Naive thymus-derived CD4-positive, alpha-beta T cell (primary cell): ENCODE results near the gene PALLD. TPM values are rescaled to one million over a fixed set of nuclear protein-coding genes. Genes with fewer than 3 reads are reported as not detected.

Experiments used
- ATAC-seq: fragments of 150-1000 bp; cut with Tn5 transposase; 2 replicates; pipeline ENCODE4 v1.10.0; 2021; ENCODE audit warnings: mild to moderate bottlenecking, moderate library complexity
- CTCF ChIA-PET: fragments of 350-600 bp; sonication (Branson Sonifier 250); formaldehyde crosslinking; loops from one replicate; lab custom pipeline; 2021; ENCODE audit warnings: antibody characterized with exemption; lab: Charles Lee
- POLR2A ChIA-PET: fragments of 350-600 bp; sonication (Branson Sonifier 250); formaldehyde crosslinking; loops from one replicate; lab custom pipeline; 2021; ENCODE audit warnings: antibody characterized with exemption, inconsistent platforms; lab: Charles Lee
- DNase-seq, 9 donors: peaks; one replicate each; pipeline versions ENCODE4 v3.0.0 to v3.0.0-alpha.2; 2020 to 2022; ENCODE audit warnings: mixed read lengths in 1 of 9
- H3K27ac ChIP-seq: one replicate; pipeline ENCODE4 v1.7.0; 2013; ENCODE audit warnings: mild to moderate bottlenecking, low read depth, low read length, moderate library complexity
- H3K27me3 ChIP-seq, 2 donors: one replicate each; pipeline ENCODE4 v1.7.0; 2013; ENCODE audit warnings: low read length in 2 of 2, mild to moderate bottlenecking in 2 of 2, moderate library complexity in 2 of 2; ENCODE audit not compliant: control insufficient read depth in 2 of 2, insufficient read depth in 2 of 2
- H3K36me3 ChIP-seq, 3 experiments: 1 replicate in 2 of 3; 2 replicates in 1 of 3; pipeline ENCODE4 v1.7.0; 2013; ENCODE audit warnings: low read length in 3 of 3, mild to moderate bottlenecking in 3 of 3, moderate library complexity in 1 of 3; ENCODE audit not compliant: insufficient read depth in 3 of 3, control insufficient read depth in 2 of 3
- H3K4me1 ChIP-seq, 2 donors: one replicate each; pipeline ENCODE4 v1.7.0; 2013; ENCODE audit warnings: low read length in 2 of 2, mild to moderate bottlenecking in 2 of 2, moderate library complexity in 1 of 2; ENCODE audit not compliant: control insufficient read depth in 2 of 2, insufficient read depth in 2 of 2
- H3K4me3 ChIP-seq: 2 replicates; pipeline ENCODE4 v1.7.0; 2013; ENCODE audit warnings: mild to moderate bottlenecking, low read length
- H3K9me3 ChIP-seq, 3 experiments: 1 replicate in 2 of 3; 2 replicates in 1 of 3; pipeline ENCODE4 v1.7.0; 2013; ENCODE audit warnings: low read length in 3 of 3; ENCODE audit not compliant: control insufficient read depth in 2 of 3
- H3K27ac Mint-ChIP-seq, 9 donors: one replicate each; pipeline ENCODE4 v1.8.0; 2020 to 2022; ENCODE audit warnings: mixed read lengths in 9 of 9, mild to moderate bottlenecking in 8 of 9, moderate library complexity in 5 of 9, inconsistent platforms in 2 of 9
- H3K27me3 Mint-ChIP-seq, 5 donors: one replicate each; pipeline ENCODE4 v1.8.0; 2021 to 2022; ENCODE audit warnings: mixed read lengths in 5 of 5, mild to moderate bottlenecking in 1 of 5
- H3K36me3 Mint-ChIP-seq, 5 donors: one replicate each; pipeline ENCODE4 v1.8.0; 2020 to 2022; ENCODE audit warnings: mixed read lengths in 5 of 5, mild to moderate bottlenecking in 3 of 5, inconsistent platforms in 1 of 5
- H3K4me1 Mint-ChIP-seq, 7 donors: one replicate each; pipeline ENCODE4 v1.8.0; 2020 to 2022; ENCODE audit warnings: mixed read lengths in 7 of 7, mild to moderate bottlenecking in 3 of 7, inconsistent platforms in 1 of 7
- H3K4me3 Mint-ChIP-seq, 10 donors: one replicate each; pipeline ENCODE4 v1.8.0; 2020 to 2022; ENCODE audit warnings: mild to moderate bottlenecking in 10 of 10, mixed read lengths in 10 of 10, moderate library complexity in 6 of 10, inconsistent platforms in 2 of 10
- H3K9me3 Mint-ChIP-seq, 11 donors: one replicate each; pipeline ENCODE4 v1.8.0; 2020 to 2022; ENCODE audit warnings: mixed read lengths in 11 of 11, mild to moderate bottlenecking in 4 of 11, inconsistent platforms in 1 of 11, moderate library complexity in 1 of 11
- intact Hi-C, 2 donors: fragments of 100-400 bp; cut with micrococcal nuclease; formaldehyde crosslinking; loops; one replicate each; pipeline ENCODE4 v1.15.1; 2023
- polyA plus RNA-seq, 2 donors: library from polyadenylated mRNA; unstranded; fragments of 300-500 nt; fragmentation: Illumina TruSeq; gene quantifications; one replicate each; pipeline ENCODE4 v1.2.3, GENCODE V29; 2021
- total RNA-seq, 6 experiments: library from RNA in 5 of 6; stranded (reverse) in 5 of 6; gene quantifications; 1 replicate in 5 of 6; 2 replicates in 1 of 6; pipeline ENCODE4 v1.2.3 and lab custom pipeline; 2021 to 2026

Gene PALLD
- total and polyA plus RNA-seq, 7 experiments from 2014 or later, result 0.51 to 11.9 (median 0.76) TPM

DNA sequence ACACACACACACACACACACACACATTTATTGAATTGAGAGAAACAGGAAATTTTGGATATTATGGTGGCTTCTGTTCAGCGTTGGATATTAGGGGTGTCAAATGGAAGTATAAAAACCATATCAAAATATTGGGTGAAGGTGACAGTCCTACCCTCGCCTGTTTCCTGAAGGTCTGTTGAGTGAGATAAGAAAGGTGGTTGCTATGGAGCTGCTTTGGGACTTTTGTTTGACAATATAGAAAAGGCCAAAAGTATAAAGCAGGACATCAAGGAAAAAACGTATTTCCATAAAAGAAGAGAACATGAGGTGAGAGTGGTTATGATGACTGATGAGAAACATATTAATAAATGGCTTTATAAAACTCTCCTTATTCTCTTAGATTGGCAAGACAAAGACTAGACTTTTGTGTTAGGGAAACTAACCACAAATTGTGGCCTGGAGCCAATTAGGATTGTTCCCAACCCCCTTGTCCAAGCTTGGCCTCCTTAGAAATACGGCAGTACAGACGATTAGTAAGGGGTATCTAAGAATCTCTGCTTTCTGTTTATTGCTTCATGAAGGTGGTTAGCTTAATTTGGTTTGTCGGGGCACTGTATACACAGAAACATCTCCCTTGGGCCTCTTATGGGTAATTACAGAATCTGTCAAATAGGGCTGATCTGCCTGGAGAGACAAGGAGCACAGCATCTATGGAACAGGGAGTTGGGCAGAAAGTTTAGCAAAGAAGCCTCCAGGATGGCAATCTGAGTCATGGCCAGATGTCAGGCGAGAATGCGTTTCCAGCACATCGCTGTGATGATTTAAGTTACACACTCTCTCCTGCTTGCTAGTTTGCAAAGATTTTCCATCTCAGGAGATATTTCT lies 315.2 kb downstream of the PALLD start:
- no peaks in the 10 kb centered on the region for H3K27me3 ChIP-seq
- CTCF ChIA-PET, result no interaction called here
- POLR2A ChIA-PET, result no interaction called here
- Mint-ChIP-seq H3K4me1 (peaks cover 0 to 7% (median 5%) of the 10 kb centered on the region in 7 donors), H3K27me3 (peaks cover 24 to 41% (median 34%) of the 10 kb centered on the region in 5 donors), H3K36me3 (no peaks in the 10 kb centered on the region), H3K27ac (peak overlapping the region in 1 of 9 donors; percentile 7), H3K9me3 (no peaks in the 10 kb centered on the region), H3K4me3 (no peak overlapping the region)
- ATAC-seq, result no peak
- no peak for DNase-seq
- no peaks in the 10 kb centered on the region for H3K9me3 ChIP-seq
- no peaks in the 10 kb centered on the region for H3K4me1 ChIP-seq
- H3K4me3 ChIP-seq, result no peak overlapping the region
- H3K36me3 ChIP-seq, result no peaks in the 10 kb centered on the region
- H3K27ac ChIP-seq, result no peak overlapping the region
- intact Hi-C loops, result no loop called here

DNA sequence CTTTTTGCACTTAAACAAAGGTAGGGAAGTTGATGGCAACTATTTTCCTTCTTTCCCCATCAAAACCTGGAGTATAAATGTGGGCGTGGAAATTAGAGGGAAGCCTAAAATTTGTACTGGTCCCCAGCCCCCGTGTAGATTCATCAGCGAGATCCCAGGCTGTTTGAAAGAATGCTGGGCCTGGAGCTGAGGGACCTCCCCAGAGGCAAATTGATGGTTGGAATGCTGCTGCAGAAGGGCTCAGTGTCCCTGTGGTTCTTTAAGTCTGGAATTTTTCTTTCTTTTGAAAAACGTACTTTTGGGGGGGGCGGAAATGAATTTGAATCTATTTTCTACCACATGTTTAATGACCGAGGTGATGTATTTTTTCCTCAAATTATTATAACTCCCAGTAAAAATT lies 316.0 kb downstream of the PALLD start:
- Histone ChIP-seq H3K4me1 (no peaks in the 10 kb centered on the region), H3K4me3 (no peak overlapping the region), H3K27me3 (no peaks in the 10 kb centered on the region), H3K27ac (no peak overlapping the region), H3K36me3 (no peaks in the 10 kb centered on the region), H3K9me3 (no peaks in the 10 kb centered on the region)
- Mint-ChIP-seq H3K36me3 (no peaks in the 10 kb centered on the region), H3K4me1 (peaks cover 0 to 14% (median 5%) of the 10 kb centered on the region in 7 donors), H3K9me3 (no peaks in the 10 kb centered on the region), H3K27ac (no peak overlapping the region), H3K4me3 (no peak overlapping the region), H3K27me3 (peaks cover 31 to 46% (median 41%) of the 10 kb centered on the region in 5 donors)
- POLR2A ChIA-PET, result no interaction called here
- CTCF ChIA-PET, result no interaction called here
- ATAC-seq (no peak), DNase-seq (no peak)
- intact Hi-C loops, result no loop called here

DNA sequence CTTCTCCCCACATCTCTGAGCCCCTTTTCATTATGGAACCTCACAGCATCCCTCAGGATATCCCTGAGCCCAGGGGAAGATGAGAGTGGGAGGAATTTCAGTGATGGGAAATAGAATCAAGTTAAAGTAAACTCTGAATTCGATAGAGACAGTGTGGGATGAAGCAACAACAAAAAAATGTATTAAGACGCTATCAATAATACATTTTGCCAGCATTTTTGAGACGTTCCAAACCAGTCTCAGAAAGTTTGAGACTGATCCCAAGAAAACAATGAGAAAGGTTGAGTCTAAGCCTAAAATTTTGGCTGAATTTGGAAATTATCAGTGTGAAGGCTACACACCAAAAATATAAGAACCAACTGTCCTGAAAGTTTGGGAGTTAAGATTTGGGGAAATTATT lies 317.0 kb downstream of the PALLD start:
- ChIA-PET POLR2A (no interaction called here), CTCF (no interaction called here)
- H3K36me3 Mint-ChIP-seq, result no peaks in the 10 kb centered on the region
- no peaks in the 10 kb centered on the region for H3K4me1 ChIP-seq
- no peaks in the 10 kb centered on the region for H3K27me3 ChIP-seq
- no peak overlapping the region for H3K27ac Mint-ChIP-seq
- peaks cover 0 to 14% (median 5%) of the 10 kb centered on the region in 7 donors for H3K4me1 Mint-ChIP-seq
- H3K4me3 Mint-ChIP-seq, result no peak overlapping the region
- no peaks in the 10 kb centered on the region for H3K9me3 ChIP-seq
- H3K9me3 Mint-ChIP-seq, result no peaks in the 10 kb centered on the region
- H3K27ac ChIP-seq, result no peak overlapping the region
- H3K4me3 ChIP-seq, result no peak overlapping the region
- H3K36me3 ChIP-seq, result no peaks in the 10 kb centered on the region
- DNase-seq, result no peak
- intact Hi-C loops, result no loop called here
- no peak for ATAC-seq
- peaks cover 36 to 54% (median 48%) of the 10 kb centered on the region in 5 donors for H3K27me3 Mint-ChIP-seq

DNA sequence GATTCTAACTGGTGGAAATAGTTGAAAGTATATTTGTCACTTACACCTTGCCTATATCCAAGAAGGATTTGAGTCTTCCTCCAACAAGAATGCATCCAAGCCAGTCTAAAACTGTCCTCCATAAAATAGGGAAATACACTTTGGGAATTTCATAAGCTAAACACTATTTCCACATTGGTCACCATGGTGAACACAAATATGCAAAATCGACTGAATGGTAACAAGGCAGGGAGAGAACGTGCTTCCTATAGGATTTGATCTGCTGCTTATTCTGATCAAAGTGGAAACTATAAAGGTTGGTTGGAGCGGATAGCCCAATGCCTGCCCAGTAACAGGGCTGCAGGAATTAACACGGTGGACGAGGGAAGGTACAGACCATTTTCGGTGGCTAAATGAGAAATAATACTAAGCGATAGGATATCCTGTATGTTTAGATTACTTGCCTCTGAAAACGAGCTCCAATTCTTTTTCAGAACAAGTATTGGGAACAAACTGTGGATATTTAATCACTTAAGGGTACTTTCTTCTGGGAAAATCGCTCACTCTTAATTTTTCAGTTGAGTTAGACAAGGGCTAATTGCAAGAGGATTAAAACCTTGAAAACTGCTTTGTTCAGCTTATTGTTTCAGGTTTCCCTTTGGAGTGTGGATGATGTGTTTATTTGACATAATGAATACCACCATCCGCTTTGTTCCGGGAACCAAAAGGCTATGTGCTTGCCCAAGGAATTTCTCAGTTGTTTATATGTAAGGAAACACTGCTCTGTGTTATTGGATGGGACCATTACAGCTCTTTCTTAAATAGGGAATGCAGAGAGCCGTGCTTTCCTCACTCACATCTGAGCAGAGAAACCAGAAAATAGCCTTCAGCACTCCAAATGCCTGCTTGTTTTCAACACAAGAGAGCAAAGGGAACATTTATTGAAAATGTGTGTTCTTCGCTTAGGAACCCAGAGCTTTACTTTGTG lies 318.8 kb downstream of the PALLD start:
- Mint-ChIP-seq H3K36me3 (no peaks in the 10 kb centered on the region), H3K27me3 (peaks cover 38 to 64% (median 54%) of the 10 kb centered on the region in 5 donors), H3K4me1 (peaks cover 0 to 14% (median 5%) of the 10 kb centered on the region in 7 donors), H3K9me3 (no peaks in the 10 kb centered on the region), H3K4me3 (no peak overlapping the region), H3K27ac (no peak overlapping the region)
- ATAC-seq (no peak), DNase-seq (no peak)
- Histone ChIP-seq H3K9me3 (no peaks in the 10 kb centered on the region), H3K27me3 (no peaks in the 10 kb centered on the region), H3K4me3 (no peak overlapping the region), H3K27ac (no peak overlapping the region), H3K36me3 (no peaks in the 10 kb centered on the region), H3K4me1 (no peaks in the 10 kb centered on the region)
- ChIA-PET CTCF (no interaction called here), POLR2A (no interaction called here)
- intact Hi-C loops, result no loop called here

DNA sequence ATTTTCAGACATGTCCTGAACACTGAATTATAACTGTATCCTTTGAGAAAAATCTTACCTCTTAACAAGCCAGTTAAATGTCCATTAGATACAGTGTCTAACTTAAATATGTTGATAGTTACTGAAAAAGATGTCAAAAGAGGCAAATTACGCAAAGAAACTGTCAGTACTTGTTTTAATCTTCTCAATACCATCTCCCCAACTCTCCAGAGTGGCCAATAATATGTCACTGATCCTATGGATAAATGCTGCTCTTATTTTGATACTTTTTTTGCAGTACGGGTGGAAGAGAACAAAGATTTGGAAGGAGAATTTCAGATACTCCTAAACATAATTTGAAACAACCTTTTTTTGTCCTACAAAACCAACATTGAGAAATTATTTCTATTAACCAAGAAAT lies 320.5 kb downstream of the PALLD start:
- no peaks in the 10 kb centered on the region for H3K36me3 Mint-ChIP-seq
- Histone ChIP-seq H3K27me3 (no peaks in the 10 kb centered on the region), H3K36me3 (no peaks in the 10 kb centered on the region), H3K9me3 (no peaks in the 10 kb centered on the region), H3K4me3 (no peak overlapping the region), H3K4me1 (no peaks in the 10 kb centered on the region), H3K27ac (no peak overlapping the region)
- ChIA-PET CTCF (interaction anchor here (0.6 kb wide), 1 partner anchor 38 kb away, joined by 3 read pairs; no protein-coding TSS in a partner anchor), POLR2A (no interaction called here)
- DNase-seq, result no peak
- H3K27me3 Mint-ChIP-seq, result peaks cover 37 to 58% (median 48%) of the 10 kb centered on the region in 5 donors
- H3K9me3 Mint-ChIP-seq, result no peaks in the 10 kb centered on the region
- intact Hi-C loops, result loop anchor here (1.0 kb wide), 1 partner anchor 14 kb away; no protein-coding TSS in a partner anchor
- peaks cover 0 to 14% (median 5%) of the 10 kb centered on the region in 7 donors for H3K4me1 Mint-ChIP-seq
- no peak for ATAC-seq
- no peak overlapping the region for H3K27ac Mint-ChIP-seq
- peak overlapping the region in 1 of 10 donors; percentile 68 for H3K4me3 Mint-ChIP-seq

DNA sequence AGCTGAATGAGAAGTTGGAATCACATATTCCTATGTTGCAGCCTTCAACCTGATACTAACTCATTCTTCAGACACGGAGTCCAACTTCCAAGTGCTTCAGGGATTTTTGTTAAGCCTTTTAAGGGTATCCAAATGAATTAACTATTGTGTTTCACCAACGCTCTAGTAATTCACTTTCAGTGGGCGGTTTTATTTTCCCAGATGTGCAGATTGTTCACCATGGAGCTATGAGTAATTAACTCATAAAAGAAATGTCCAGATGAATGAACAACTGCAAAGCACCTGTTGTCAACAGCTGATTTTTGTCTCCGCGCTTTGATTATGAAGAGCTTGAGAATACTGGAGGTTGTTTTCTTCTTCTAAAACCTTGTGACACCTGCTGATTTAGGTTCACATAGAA lies 325.6 kb downstream of the PALLD start:
- Mint-ChIP-seq H3K36me3 (no peaks in the 10 kb centered on the region), H3K4me1 (peaks cover 0 to 2% (median 0%) of the 10 kb centered on the region in 7 donors), H3K27ac (no peak overlapping the region), H3K4me3 (no peak overlapping the region), H3K9me3 (no peaks in the 10 kb centered on the region), H3K27me3 (peaks cover 15 to 32% (median 26%) of the 10 kb centered on the region in 5 donors)
- H3K36me3 ChIP-seq, result no peaks in the 10 kb centered on the region
- H3K4me1 ChIP-seq, result no peaks in the 10 kb centered on the region
- no peaks in the 10 kb centered on the region for H3K9me3 ChIP-seq
- H3K27ac ChIP-seq, result no peak overlapping the region
- no peaks in the 10 kb centered on the region for H3K27me3 ChIP-seq
- intact Hi-C loops, result no loop called here
- POLR2A ChIA-PET, result no interaction called here
- DNase-seq, result no peak
- CTCF ChIA-PET, result no interaction called here
- H3K4me3 ChIP-seq, result no peak overlapping the region
- no peak for ATAC-seq
